ENCODE results near the gene ADAMTS12. TPM values are rescaled to one million over a fixed set of nuclear protein-coding genes. Genes with fewer than 3 reads are reported as not detected.

ADAMTS12 gene
- total RNA-seq, 1 donor from 2014 or later = 32.9 TPM

DNA sequence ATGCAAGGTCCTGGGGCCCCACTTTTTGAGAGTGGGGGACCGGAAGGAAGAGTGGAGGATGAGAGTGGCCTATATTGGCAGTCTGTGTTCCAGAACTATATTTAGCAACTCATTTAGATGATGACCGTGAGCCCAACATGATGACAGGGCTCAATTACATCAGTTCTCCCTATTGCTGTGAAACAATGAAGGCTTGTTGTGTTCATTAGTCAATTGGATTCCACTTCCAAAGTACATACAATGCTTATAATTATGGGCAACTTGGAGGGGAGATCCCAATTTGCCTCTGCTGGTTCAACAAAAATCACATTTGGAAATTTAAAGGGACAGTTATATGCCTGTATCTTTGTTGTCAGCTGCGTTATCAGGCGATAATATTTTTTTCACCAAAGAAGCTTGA lies 360.0 kb downstream of the ADAMTS12 start:
- no peak overlapping the region for H3K4me3 Mint-ChIP-seq (ENCODE audit: unreplicated experiment)
- no peak for TF ChIP-seq CTCF (IDR thresholded peaks at IDR 0.05)

DNA sequence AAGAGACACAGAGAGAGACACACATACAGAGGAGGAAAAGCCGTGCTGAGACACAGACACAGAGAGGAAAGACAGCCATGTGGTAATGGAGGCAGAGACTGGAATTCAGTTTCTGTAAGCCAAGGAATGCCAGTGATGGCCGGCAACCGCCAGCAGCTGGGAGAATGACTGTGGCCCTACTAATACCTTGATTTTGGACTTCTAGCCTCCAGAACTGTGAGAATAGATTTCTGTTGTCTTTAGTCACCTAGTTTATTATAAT lies 360.8 kb downstream of the ADAMTS12 start:
- H3K9me3 Mint-ChIP-seq (ENCODE audit: low read depth) = no peaks in the 10 kb centered on the region
- no peak overlapping the region for H3K27ac Mint-ChIP-seq (ENCODE audit: unreplicated experiment)
- H3K4me3 Mint-ChIP-seq (ENCODE audit: unreplicated experiment) = no peak overlapping the region
- H3K27me3 Mint-ChIP-seq (ENCODE audit: low read depth) = no peaks in the 10 kb centered on the region
- no peaks in the 10 kb centered on the region for H3K36me3 Mint-ChIP-seq (ENCODE audit: low read depth)
- H3K4me1 Mint-ChIP-seq (ENCODE audit: low read depth) = peaks cover 5% of the 10 kb centered on the region
- DNase-seq (ENCODE audit: low spot score) = no peak
- TF ChIP-seq CTCF (IDR thresholded peaks at IDR 0.05) = no peak

More for the DNA sequence above, 360.0 kb downstream of the ADAMTS12 start:
- Mint-ChIP-seq H3K9me3 (ENCODE audit: low read depth) (no peaks in the 10 kb centered on the region), H3K36me3 (ENCODE audit: low read depth) (no peaks in the 10 kb centered on the region), H3K27me3 (ENCODE audit: low read depth) (no peaks in the 10 kb centered on the region), H3K27ac (ENCODE audit: unreplicated experiment) (no peak overlapping the region), H3K4me1 (ENCODE audit: low read depth) (peaks cover 5% of the 10 kb centered on the region)
- DNase-seq (ENCODE audit: low spot score) = no peak

DNA sequence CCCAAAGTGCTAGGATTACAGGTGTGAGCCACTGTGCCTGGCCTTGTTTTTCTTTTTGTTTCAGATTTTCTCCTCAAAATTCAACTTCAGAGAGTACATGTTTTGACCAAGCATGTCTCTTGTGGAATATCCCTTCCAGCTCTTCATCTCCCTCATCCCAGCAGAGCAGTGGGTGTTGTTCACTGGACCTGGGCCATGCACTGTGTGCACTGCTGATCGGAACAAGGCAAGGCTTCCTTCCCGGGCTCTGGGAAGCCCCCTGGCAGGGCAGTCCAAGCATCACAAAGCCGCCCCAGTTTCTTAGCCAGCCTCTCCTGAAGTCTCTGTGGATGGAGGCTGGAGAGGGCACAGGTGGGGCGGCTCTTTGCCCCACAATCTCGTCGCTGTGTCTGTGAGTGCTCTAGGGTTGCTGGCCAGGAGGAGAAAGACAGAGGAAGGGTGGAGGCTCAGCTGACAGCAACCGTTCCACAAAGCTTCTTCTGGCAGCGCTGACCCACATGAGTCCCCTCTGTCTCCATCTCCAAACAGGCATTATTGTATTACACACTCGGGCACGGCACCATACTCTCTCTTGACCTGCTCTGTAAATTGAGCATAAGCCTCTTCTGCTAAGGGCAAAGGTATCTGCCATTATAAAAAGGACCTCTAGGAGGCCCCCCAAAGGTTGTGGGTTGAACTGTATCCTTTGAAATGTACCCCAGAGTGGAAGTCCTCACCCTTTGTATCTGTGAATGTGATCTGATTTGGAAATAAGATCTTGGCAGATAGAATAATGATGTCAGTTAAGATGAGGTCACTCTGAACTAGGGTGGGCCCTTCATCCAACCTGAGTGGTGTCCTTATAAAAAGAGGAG lies 361.4 kb downstream of the ADAMTS12 start:
- Mint-ChIP-seq H3K4me1 (ENCODE audit: low read depth) (peaks cover 5% of the 10 kb centered on the region), H3K9me3 (ENCODE audit: low read depth) (no peaks in the 10 kb centered on the region), H3K36me3 (ENCODE audit: low read depth) (no peaks in the 10 kb centered on the region), H3K4me3 (ENCODE audit: unreplicated experiment) (no peak overlapping the region), H3K27ac (ENCODE audit: unreplicated experiment) (no peak overlapping the region), H3K27me3 (ENCODE audit: low read depth) (no peaks in the 10 kb centered on the region)
- peak; percentile 8 for TF ChIP-seq CTCF (IDR thresholded peaks at IDR 0.05)
- DNase-seq (ENCODE audit: low spot score) = no peak

- no peak for TF ChIP-seq CTCF (IDR thresholded peaks at IDR 0.05)
- Mint-ChIP-seq H3K27ac (ENCODE audit: unreplicated experiment) (no peak overlapping the region), H3K27me3 (ENCODE audit: low read depth) (no peaks in the 10 kb centered on the region), H3K36me3 (ENCODE audit: low read depth) (peaks cover 2% of the 10 kb centered on the region), H3K9me3 (ENCODE audit: low read depth) (no peaks in the 10 kb centered on the region), H3K4me3 (ENCODE audit: unreplicated experiment) (no peak overlapping the region), H3K4me1 (ENCODE audit: low read depth) (peaks cover 5% of the 10 kb centered on the region)
- no peak for DNase-seq (ENCODE audit: low spot score)
Measured at GRCh38 chr5:33527696-33528095, 364.1 kb downstream of the ADAMTS12 start.

- Mint-ChIP-seq H3K27me3 (ENCODE audit: low read depth) (no peaks in the 10 kb centered on the region), H3K4me3 (ENCODE audit: unreplicated experiment) (no peak overlapping the region), H3K4me1 (ENCODE audit: low read depth) (peaks cover 5% of the 10 kb centered on the region), H3K27ac (ENCODE audit: unreplicated experiment) (no peak overlapping the region), H3K9me3 (ENCODE audit: low read depth) (no peaks in the 10 kb centered on the region), H3K36me3 (ENCODE audit: low read depth) (peaks cover 2% of the 10 kb centered on the region)
- no peak for DNase-seq (ENCODE audit: low spot score)
- no peak for TF ChIP-seq CTCF (IDR thresholded peaks at IDR 0.05)
Measured at GRCh38 chr5:33526755-33527154, 365.0 kb downstream of the ADAMTS12 start.

All from chondrocyte (in vitro differentiated cells).